Fibroblast of peridontal ligament (primary cell): ENCODE results near the gene DNAAF5.
"Not testable (repeated sequence)": the region's sequence is repeated elsewhere in the genome, so short reads cannot be mapped to it uniquely, and the experiment has no call there.

ENCODE experiments used
- DNase-seq: peaks from one replicate; pipeline ENCODE4 v3.0.0-alpha.2; 2010; ENCODE audit errors: extremely low read depth

Gene DNAAF5

DNA sequence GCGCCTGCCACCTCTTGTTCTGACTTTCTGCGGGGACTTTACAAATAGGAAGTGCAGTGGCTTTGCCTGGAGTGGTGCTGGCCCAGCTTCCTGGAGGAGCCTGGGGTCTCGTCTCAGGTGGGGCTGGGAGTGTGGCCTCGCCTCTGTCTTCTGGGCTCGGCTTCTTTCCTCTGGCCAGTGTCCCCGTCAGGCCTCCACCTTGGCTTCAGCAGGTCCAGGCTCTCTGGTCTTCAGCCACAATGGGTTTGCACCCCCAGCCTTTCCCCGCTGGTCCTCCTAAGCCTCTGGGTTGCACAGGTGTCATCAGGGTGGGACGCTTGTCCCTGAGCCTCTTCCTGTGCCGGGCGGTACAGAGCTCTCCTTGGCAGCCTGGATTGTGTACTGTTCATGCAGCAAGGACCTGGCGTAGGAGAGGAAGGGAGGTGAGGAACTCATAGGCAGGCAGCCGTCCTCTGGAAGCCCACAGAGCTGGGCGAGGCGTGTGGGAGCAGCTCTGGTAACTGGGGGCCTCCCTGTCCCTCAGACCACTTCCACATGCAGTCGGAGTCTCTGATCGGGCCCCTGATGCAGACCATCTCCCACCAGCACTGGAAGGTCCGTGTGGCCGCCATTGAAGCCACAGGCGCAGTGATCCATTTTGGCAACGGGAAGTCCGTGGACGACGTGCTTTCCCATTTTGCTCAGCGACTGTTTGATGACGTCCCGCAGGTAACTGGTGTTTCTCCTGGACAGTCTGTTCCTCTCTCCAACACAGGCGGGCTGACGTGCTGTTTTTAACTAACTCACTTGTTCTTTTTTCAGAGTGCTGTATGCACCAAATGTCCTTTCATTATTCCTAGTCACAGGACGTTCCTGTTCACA lies 2.9 kb downstream of the DNAAF5 start:
- DNase-seq, result no peak

DNA sequence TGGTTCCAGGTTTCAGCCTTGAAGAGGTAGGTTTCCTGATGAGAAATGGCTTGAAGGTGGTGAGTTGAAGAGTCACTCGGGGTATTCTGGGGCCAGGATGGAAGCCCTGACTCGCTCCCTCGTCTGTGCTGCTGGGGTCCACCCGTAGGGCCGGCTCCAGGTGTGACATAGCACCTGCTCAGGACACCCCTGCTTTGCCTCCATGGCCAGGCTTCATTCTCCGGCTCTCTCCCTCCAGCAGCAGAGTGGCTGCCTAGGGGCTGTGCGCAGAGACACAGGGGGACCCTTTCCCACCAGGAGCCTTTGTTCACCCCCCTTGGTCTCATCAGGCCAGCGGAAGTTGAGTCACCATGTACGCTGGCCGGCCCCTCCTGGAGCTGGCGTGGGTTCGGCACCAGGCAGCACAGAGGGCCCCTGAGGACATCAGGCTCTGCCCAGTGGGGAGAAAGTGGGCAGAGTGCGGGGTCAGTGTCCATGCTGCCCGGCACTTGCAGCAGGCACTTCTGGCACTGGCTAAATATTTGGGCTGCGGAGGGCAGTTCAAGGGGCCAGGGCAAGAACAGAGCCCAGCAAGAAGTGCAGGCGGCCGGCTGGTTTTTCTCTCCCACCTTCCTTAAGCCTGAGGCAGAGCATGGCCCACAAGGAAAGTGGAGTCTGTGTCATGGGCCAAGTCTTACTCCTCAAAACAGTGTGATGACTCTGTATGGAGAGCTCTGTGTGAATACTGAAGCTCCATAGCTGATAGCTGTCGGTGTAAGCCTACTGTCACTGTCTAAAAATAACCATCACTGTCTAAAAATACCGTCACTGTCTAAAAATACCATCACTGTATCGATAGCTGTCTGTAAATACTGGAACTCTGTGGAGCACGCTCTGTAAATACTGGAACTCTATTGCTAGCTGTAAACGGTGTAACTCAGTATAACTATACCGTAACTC lies 4.3 kb downstream of the DNAAF5 start:
- no peak for DNase-seq

DNA sequence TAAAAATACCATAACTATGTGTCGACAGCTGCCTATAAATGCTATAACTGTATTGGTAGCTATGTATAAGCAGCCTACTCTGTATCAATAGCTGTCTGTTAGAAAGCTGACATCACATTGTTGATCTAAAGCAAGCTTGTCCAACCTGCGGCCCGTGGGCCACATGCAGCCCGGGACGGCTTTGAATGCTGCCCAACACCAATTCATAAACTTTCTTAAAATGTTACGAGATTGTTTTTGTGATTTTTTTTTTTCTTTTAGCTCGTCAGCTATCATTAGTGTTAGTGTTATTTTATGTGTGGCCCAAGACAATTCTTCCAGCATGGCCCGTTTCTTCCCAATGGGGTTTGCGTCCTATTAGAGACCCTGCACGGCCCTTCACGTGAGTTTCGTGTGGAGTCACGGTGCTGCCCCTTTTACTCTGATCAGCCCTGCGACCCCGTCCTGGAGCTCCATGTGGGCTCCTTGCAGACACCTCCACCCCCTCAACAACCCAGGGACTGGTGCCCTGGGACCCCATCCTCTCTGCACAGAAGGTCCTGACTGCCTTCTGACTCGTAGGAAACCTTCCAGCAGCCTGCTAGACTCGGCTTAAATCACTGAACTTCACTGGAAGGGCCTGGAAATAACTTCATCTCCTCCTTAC lies 5.1 kb downstream of the DNAAF5 start:
- no peak for DNase-seq

DNA sequence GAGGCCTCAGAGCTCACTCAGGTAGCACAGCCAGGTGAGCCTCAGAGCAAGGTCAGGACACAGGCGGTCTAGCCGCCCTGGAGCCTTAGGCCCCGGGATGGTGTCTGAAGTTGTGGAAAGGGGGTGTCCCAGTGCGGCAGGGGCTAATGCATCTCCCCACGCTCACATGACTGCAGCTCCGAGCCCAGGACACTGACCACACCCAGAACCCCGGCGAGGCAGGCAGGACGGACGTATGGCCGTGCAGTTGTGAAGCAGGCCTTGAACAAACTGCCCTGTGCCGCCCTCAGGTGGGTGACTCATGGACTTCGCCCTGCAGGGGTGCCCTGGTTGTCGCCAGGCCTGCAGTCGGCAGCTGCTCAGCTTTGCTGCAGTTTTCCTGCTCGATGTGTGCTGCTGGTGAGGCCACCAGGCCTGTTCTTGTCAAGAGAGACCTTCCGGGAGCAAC lies 5.6 kb downstream of the DNAAF5 start:
- no peak for DNase-seq

DNA sequence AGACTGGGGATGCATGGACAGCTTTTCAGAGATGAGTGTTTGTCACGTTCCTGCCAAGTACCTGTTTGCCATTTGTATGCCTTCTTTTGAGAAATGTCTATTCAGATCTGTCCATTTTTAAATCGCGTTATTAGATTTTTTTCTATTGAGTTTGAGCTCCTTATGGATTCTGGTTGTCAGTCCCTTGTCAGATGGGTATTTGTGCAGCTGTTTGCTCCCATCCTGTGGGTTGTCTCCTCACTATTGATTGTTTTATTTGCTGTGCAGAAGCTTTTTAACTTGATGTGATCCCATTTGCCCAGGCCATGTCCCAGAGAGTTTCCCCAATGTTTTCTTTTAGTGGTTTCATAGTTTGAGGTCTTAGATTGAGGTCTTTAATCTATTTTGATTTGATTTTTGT lies 6.1 kb downstream of the DNAAF5 start:
- DNase-seq, result no peak

DNA sequence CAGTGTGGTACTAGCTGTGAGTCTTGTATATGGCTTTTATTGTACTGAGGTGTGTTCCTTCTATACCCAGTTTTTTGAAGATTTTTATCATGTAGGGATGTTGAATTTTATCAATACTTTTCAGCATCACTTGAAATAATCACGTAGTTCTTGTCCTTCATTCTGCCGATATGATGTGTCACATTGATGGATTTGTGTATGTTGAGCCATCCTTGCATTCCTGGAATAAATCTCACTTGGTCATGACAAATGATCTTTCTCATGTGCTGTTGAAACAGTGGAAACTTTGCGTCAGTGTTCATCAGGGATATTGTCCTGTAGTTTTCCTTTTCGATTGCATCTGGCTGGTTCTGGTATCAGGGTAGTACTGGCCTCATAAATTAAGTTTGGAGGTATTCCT lies 7.7 kb downstream of the DNAAF5 start:
- DNase-seq, result no peak

DNA sequence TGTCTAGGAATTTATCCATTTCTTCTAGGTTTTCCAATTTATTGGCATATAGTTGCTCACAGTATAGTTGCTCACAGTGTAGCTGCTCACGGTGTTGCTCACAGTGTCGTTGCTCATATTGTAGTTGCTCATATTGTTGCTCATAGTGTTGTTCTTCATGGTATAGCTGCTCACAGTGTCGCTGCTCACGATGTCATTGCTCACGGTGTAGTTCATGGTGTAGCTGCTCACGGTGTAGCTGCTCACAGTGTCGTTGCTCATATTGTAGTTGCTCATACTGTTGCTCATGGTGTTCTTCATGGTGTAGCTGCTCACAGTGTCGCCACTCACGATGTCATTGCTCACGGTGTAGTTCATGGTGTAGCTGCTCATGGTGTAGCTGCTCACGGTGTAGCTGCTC lies 8.3 kb downstream of the DNAAF5 start:
- DNase-seq, result no peak

DNA sequence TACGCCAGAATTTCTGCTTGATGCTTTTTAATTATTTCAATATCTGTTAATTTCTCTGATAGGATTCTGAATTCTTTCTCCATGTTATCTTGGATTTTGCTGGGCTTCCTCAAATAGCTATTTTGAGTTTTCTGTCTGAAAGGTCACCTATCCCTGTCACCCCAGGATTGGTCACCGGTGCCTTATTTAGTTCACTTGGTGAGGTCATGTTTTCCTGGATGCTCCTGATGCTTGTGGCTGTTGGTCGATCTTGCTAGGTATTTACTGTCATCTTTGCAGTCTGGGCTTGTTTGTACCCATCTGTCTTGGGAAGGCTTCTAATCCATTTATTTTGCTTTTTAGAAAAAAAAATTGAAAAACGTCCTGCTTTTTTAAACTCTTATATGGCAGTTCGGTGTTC lies 11.7 kb downstream of the DNAAF5 start:
- no peak for DNase-seq

DNA sequence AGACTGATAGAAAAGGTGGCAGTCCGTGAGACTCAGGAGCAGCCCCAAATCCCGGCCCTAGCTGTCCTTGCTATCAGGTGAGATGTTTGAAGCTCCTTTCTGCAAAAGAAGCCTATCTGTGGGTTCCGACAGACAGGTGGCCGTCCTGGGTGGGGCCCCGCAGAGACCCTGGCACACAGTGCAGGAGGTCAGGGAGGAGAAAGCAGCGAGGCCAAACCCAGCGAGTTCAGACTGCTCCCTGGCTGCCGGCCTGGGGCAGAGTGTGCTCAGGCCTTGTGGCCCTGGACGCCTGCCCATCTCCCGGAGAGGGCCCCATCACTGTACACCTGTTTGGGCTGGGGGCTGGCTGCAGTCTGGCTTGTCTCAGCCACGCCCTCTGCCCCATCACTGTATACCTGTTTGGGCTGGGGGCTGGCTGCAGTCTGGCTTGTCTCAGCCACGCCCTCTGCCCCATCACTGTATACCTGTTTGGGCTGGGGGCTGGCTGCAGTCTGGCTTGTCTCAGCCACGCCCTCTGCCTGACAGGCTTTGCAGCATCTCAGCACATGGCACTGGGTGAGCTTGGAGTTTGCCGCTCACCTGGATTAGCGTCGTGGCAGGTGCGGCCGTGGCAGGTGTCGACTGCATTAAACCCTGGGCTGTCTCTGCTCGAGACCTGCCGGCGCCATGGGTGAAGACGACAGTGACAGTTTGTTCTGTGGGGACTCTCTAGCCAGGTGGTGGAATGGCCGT lies 12.4 kb downstream of the DNAAF5 start:
- DNase-seq, result no peak

DNA sequence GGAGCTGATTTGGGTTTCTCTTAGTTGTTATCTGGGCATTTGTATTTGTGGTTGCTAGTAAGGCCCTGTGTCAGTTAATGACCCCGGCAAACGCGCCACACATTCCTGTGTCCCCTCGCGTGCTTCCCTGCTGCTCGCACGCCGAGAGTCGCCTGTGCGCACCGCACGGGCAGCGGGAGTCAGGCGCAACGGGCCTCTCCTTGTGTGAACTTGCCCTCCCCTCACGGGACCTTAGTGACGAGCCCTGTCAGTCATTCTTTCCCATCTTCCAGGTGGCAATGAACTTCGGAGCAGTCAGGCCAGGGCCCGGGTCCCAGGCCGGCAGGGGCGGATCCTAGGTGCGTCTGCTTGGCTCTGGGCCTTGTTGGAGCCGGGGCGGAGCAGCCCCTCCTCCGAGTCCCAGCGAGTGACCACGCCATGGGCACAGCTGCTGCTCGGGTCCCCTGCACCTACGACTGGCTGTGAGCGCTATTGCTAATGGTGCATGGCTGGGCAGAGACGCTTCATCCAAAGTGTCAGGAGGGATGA lies 13.0 kb downstream of the DNAAF5 start:
- DNase-seq, result no peak

DNA sequence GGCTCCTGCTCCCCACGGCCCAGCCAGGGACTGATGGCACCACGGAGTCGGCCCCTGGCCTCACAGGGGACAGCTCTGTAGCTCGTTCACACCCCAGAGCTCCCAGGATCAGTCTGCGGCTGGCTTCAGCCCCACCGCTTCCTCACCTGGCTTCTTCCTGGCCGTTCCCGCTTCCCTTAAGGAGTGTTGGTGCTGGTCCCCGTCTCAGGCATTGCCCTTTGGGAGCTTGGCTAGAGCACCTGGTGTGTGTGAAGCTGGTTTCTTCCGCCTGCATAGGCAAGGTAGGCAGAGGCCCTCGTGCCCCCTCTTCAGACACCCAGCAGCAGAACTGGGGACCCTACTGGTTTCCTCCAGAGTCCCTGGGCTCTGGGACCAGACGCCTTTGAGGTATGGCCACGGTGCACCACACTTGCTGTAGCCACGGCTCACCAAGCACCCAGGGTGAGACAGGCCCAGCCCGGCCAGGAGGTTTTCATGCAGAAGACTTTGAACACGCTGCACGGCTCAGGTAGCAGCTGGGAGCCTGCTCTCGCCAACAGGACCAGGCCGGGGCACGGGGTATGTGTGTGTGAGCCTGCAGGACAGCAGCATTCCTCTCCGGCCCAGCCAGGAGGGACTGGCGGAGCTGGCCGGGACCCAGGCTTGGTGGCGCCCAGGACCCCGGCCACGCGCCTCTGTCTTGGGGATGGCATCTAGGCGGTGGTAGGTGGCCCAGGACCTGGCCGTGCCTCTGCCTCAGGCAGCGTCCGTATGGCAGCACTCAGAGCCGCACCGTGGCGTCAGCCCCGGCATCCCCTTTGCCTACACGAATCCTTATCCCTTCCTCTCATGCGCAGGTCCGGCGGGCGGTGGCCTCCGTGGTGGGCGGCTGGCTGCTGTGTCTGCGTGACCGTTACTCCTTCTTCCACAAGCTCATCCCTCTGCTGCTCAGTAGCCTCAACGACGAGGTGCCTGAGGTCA lies 13.8 kb downstream of the DNAAF5 start:
- no peak for DNase-seq

DNA sequence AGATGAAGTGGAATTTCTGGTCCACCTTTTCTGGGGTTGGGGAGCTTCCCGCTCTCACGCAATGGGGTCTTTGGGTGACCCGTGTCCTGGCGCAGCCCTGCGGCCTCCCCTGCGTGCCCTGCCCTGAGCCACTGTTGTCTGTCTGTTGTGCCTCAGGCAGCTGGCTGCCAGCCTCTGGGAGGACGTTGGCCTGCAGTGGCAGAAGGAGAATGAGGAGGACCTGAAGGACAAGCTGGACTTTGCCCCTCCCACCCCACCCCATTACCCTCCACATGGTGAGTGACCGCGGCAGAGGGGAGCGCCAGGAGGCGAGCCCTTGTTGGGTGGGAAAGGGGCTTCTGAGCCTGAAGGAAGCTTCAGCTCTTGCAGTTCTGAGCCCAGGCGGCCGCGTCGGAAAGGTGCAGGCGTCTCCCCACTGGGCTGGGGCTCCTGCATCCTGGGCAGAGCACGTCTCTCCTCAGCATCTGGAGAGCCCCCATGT lies 14.7 kb downstream of the DNAAF5 start:
- DNase-seq, result no peak

DNA sequence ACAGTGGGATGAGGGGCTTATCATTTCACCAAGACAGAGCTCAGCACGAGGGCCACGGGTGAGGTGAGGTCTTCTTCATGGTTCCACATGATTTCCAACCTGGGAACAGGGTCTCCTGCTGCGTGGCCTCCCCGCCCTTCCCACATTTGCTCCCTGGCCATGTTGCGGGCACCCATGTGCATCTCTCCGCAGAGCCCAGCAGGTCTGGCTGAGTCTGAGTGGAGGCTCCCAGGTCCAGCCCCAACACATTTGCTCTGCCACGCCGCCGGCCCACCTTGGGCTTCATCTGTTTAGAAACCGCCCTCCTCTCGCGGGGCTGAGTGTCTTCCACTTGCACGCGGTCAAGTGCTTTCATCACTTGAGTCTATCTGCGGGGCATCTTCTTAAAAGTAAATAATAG lies 15.4 kb downstream of the DNAAF5 start:
- DNase-seq, result no peak

DNA sequence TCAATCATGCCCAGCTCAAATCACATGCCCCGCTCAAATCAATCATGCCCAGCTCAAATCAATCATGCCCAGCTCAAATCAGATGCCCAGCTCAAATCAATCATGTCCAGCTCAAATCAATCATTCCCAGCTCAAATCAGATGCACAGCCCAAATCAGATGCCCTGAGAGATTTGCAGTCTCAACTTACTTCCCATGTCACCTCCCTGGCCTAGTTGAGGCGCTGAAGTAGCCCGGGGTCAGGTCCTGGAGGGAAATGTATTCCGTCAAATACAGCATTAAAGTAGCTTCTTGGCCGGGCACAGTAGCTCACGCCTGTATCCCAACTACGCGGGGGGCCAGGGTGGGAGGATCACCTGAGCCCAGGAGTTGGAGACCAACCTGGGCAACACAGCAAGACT lies 16.3 kb downstream of the DNAAF5 start:
- DNase-seq, result no peak

DNA sequence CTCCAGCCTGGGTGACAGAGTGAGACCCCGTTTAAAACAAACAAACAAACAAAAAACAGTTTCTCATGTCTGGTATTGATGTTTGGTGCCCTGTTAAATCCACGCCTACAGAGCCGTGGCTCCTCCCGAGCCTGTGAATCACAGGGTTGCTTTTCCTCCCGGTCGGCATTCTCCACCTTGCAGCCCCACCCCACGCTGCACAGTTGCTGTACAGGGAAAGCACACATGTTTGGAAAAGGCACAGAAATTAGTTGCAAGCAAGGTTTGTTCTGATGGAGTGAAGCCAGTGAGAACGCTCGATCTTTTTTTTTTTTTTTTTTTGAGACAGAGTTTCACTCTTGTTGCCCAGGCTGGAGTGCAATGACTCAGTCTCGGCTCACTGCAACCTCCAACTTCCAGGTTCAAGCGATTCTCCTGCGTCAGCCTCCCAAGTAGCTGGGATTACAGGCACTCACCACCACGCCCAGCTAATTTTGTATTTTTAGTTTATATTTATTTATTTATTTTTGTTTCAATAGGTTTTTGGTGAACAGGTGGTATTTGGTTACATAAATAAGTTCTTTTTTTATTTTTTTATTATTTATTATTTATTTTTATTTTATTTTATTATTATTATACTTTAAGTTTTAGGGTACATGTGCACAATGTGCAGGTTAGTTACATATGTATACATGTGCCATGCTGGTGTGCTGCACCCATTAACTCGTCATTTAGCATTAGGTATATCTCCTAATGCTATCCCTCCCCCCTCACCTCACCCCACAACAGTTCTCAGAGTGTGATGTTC lies 17.0 kb downstream of the DNAAF5 start:
- not testable (repeated sequence) for DNase-seq

DNA sequence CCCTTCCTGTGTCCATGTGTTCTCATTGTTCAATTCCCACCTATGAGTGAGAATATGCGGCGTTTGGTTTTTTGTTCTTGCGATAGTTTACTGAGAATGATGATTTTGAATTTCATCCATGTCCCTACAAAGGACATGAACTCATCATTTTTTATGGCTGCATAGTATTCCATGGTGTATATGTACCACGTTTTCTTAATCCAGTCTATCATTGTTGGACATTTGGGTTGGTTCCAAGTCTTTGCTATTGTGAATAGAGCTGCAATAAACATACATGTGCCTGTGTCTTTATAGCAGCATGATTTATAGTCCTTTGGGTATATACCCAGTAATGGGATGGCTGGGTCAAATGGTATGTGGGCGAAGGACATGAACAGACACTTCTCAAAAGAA lies 17.6 kb downstream of the DNAAF5 start:
- DNase-seq, result not testable (repeated sequence)

DNA sequence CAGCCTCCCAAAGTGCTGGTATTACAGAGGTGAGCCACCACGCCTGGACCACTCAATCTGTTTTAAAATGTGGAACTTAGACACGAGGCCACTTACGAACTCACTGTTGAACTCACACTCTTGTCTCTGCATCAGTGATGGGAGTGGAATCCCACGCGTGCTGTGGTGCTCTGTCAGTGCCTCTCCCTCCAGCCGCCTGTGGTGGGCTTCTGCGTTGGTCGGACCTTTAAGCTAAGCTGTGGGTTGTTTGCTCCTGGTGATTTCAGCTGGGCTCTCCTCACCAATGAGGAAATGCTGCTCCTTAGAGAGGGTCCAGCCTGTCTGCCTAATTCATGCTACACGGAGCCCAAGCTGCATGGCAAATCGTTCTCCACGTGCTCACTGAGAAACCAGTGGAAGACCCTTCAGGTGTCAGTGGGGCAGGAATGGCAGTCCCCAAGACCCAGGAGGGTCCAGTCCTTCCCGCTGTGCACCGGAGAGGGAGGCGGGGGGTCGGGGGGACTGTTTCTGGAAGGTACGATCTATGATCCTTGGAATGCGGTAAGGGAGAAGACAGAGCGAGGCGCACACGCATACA lies 18.4 kb downstream of the DNAAF5 start:
- DNase-seq, result no peak

DNA sequence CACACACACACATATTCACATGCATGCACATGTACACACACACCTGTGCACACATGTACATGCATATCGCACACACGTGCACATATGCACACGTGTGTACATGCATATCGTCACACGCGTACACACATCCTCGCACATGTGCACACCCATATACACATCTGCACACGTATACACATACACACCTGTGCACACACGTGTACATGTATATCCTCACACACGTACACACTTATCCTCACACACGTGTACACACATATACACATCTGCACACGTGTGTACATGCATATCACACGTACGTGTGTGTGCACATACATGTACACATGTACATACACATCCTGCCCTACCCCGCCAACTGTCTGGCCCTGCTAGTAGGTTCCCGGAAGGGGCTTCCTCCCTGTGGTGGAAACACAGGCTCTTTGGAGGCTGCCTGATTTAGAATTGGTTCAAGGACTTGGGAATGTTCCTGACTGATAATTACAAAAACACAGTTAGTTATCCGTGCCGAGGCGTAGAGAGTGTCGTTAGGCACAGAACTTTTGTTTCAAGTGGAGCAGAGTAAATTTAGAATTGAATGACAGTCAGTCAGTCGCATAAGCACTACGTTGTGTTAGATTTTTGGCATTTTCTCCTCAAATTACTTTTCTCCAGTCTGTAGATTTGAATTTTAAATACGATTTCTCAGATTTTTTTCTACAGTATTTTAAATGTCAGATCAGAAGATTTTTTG lies 19.1 kb downstream of the DNAAF5 start:
- no peak for DNase-seq
